Neural progenitor cell (in vitro differentiated cells): ENCODE measurements around the gene DPPA5. TPM values are rescaled to one million over a fixed set of nuclear protein-coding genes. Genes with fewer than 3 reads are reported as not detected.

Experiments used
- DNase-seq: peaks from one replicate; pipeline ENCODE4 v3.0.0-alpha.2; 2016; ENCODE audit warnings: low spot score
- H2AFZ ChIP-seq: fragments of 200-600 bp; sonication (generic); replicated peaks from 2 replicates; pipeline ENCODE4 v1.6.1; 2016; ENCODE audit warnings: antibody characterized with exemption
- H3F3A ChIP-seq: fragments of 200-600 bp; sonication (generic); 2 replicates; pipeline ENCODE4 v1.6.1; 2016; ENCODE audit warnings: antibody characterized with exemption, low read depth
- H3K27ac ChIP-seq: fragments of 200-600 bp; sonication (generic); 2 replicates; pipeline ENCODE4 v1.5.1; 2016; ENCODE audit warnings: mild to moderate bottlenecking
- H3K27me3 ChIP-seq: fragments of 200-600 bp; sonication (generic); 2 replicates; pipeline ENCODE4 v1.6.1; 2016; ENCODE audit warnings: mild to moderate bottlenecking, moderate library complexity
- H3K36me3 ChIP-seq: fragments of 200-600 bp; sonication (generic); 2 replicates; pipeline ENCODE4 v1.5.1; 2016
- H3K4me1 ChIP-seq: fragments of 200-600 bp; sonication (generic); 2 replicates; pipeline ENCODE4 v1.6.1; 2016; ENCODE audit warnings: mixed run types
- H3K4me2 ChIP-seq: fragments of 200-600 bp; sonication (generic); 2 replicates; pipeline ENCODE4 v1.6.1; 2016
- H3K4me3 ChIP-seq: fragments of 200-600 bp; sonication (generic); 2 replicates; pipeline ENCODE4 v1.5.1; 2016
- H3K79me2 ChIP-seq: fragments of 200-600 bp; sonication (generic); 2 replicates; pipeline ENCODE4 v1.6.1; 2016; ENCODE audit warnings: low read depth
- H3K9ac ChIP-seq: fragments of 200-600 bp; sonication (generic); 2 replicates; pipeline ENCODE4 v1.6.1; 2016
- H3K9me3 ChIP-seq: fragments of 200-600 bp; sonication (generic); 2 replicates; pipeline ENCODE4 v1.5.1; 2016; ENCODE audit warnings: low read depth
- H4K20me1 ChIP-seq: fragments of 200-600 bp; sonication (generic); 2 replicates; pipeline ENCODE4 v1.6.1; 2016; ENCODE audit warnings: low read depth
- H3K27ac Mint-ChIP-seq: 3 replicates; pipeline ENCODE4 v1.8.0; 2021; ENCODE audit warnings: mixed read lengths
- H3K27me3 Mint-ChIP-seq: 2 replicates; pipeline ENCODE4 v1.8.0; 2022; ENCODE audit warnings: low read depth, mild to moderate bottlenecking, inconsistent platforms, moderate library complexity, mixed read lengths; ENCODE audit not compliant: insufficient read depth
- H3K36me3 Mint-ChIP-seq: 3 replicates; pipeline ENCODE4 v1.8.0; 2021; ENCODE audit warnings: mixed read lengths
- H3K4me1 Mint-ChIP-seq: 3 replicates; pipeline ENCODE4 v1.8.0; 2021; ENCODE audit warnings: mixed read lengths
- H3K4me3 Mint-ChIP-seq: 3 replicates; pipeline ENCODE4 v1.8.0; 2021; ENCODE audit warnings: mild to moderate bottlenecking, moderate library complexity, mixed read lengths
- H3K9me3 Mint-ChIP-seq: 3 replicates; pipeline ENCODE4 v1.8.0; 2020; ENCODE audit warnings: mixed read lengths
- CTCF ChIP-seq: fragments of 200-600 bp; sonication (generic); IDR thresholded peaks from 2 replicates; pipeline ENCODE4 v1.5.1; 2017; ENCODE audit warnings: antibody characterized with exemption, mild to moderate bottlenecking
- EZH2 ChIP-seq: fragments of 200-600 bp; sonication (generic); IDR thresholded peaks from 2 replicates; pipeline ENCODE4 v1.6.1; 2017; ENCODE audit warnings: antibody characterized with exemption, mild to moderate bottlenecking, moderate library complexity
- EZH2phosphoT487 ChIP-seq: fragments of 200-600 bp; sonication (generic); IDR thresholded peaks from 2 replicates; pipeline ENCODE4 v1.6.1; 2017; ENCODE audit warnings: antibody characterized with exemption
- total RNA-seq: library from RNA; depleted of rRNA; stranded (reverse); fragments of >200 nt; gene quantifications from 2 replicates; pipeline ENCODE4 v1.2.3, GENCODE V29; 2015; ENCODE audit warnings: low replicate concordance

DPPA5 gene
- total RNA-seq, 1 donor from 2014 or later: not detected

- Histone ChIP-seq H3K9me3 (no peaks in the 10 kb centered on the region), H4K20me1 (no peaks in the 10 kb centered on the region), H2AFZ (no peak within 1 kb of the TSS), H3K79me2 (no peaks in the 10 kb centered on the region), H3K9ac (no peak within 1 kb of the TSS), H3K27me3 (no peaks in the 10 kb centered on the region), H3K4me3 (no peak within 1 kb of the TSS), H3K4me1 (no peaks in the 10 kb centered on the region), H3K36me3 (no peaks in the 10 kb centered on the region), H3F3A (no peaks in the 10 kb centered on the region), H3K27ac (no peak within 1 kb of the TSS), H3K4me2 (no peak within 1 kb of the TSS)
- no peak for DNase-seq
- peaks cover 6% of the 10 kb centered on the region for H3K27me3 Mint-ChIP-seq
- no peaks in the 10 kb centered on the region for H3K4me1 Mint-ChIP-seq
- H3K9me3 Mint-ChIP-seq: no peaks in the 10 kb centered on the region
- H3K27ac Mint-ChIP-seq: no peak within 1 kb of the TSS
- no peaks in the 10 kb centered on the region for H3K36me3 Mint-ChIP-seq
- H3K4me3 Mint-ChIP-seq: no peak within 1 kb of the TSS
- TF ChIP-seq EZH2phosphoT487: no peak
- TF ChIP-seq EZH2: no peak
- no peak for TF ChIP-seq CTCF
These were observed 8.3 kb upstream of the DPPA5 start, which contains the start of gene KHDC3L for GRCh38 chr6:73362358-73362757. Gene KHDC3L (plus strand): TSS chr6:73362658. CDS start chr6:73362730, 72 bp downstream.

GRCh38 chr6:73349311-73349710, 4.8 kb downstream of the DPPA5 start:
- Histone ChIP-seq H3K27me3 (peaks cover 5% of the 10 kb centered on the region), H4K20me1 (no peaks in the 10 kb centered on the region), H2AFZ (no peak overlapping the region), H3F3A (no peaks in the 10 kb centered on the region), H3K79me2 (no peaks in the 10 kb centered on the region), H3K4me2 (peak overlapping the region; percentile 16), H3K36me3 (no peaks in the 10 kb centered on the region), H3K9ac (no peak overlapping the region), H3K4me1 (peaks cover 8% of the 10 kb centered on the region), H3K9me3 (no peaks in the 10 kb centered on the region), H3K27ac (no peak overlapping the region), H3K4me3 (no peak overlapping the region)
- Mint-ChIP-seq H3K9me3 (no peaks in the 10 kb centered on the region), H3K36me3 (no peaks in the 10 kb centered on the region), H3K4me3 (no peak overlapping the region), H3K27ac (no peak overlapping the region), H3K27me3 (peaks cover 2% of the 10 kb centered on the region), H3K4me1 (peaks cover 2% of the 10 kb centered on the region)
- TF ChIP-seq EZH2phosphoT487 (no peak), CTCF (no peak), EZH2 (no peak)
- DNase-seq: peak; percentile 9

GRCh38 chr6:73348550-73349204, 5.4 kb downstream of the DPPA5 start:
- Mint-ChIP-seq H3K9me3 (no peaks in the 10 kb centered on the region), H3K4me3 (no peak overlapping the region), H3K4me1 (peaks cover 2% of the 10 kb centered on the region), H3K27ac (no peak overlapping the region), H3K36me3 (no peaks in the 10 kb centered on the region), H3K27me3 (peaks cover 2% of the 10 kb centered on the region)
- Histone ChIP-seq H4K20me1 (no peaks in the 10 kb centered on the region), H3K9ac (no peak overlapping the region), H3K36me3 (no peaks in the 10 kb centered on the region), H3K4me3 (no peak overlapping the region), H3F3A (no peaks in the 10 kb centered on the region), H3K4me2 (peak overlapping the region; percentile 16), H2AFZ (no peak overlapping the region), H3K27ac (no peak overlapping the region), H3K79me2 (no peaks in the 10 kb centered on the region), H3K4me1 (peaks cover 8% of the 10 kb centered on the region), H3K9me3 (no peaks in the 10 kb centered on the region), H3K27me3 (peaks cover 5% of the 10 kb centered on the region)
- DNase-seq: no peak
- TF ChIP-seq EZH2phosphoT487 (no peak), CTCF (no peak), EZH2 (no peak)
